SW480 (cell line): ENCODE data around the gene TRPM6.
A peak's percentile ranks its signal among the peaks of the same experiment; 100 is the strongest.
"Not testable (repeated sequence)": the region's sequence is repeated elsewhere in the genome, so short reads cannot be mapped to it uniquely, and the experiment has no call there.

Experiments
- DNase-seq: peaks from one replicate; pipeline ENCODE4 v3.0.0-alpha.2; 2016; ENCODE audit warnings: low spot score

TRPM6 gene, protein sequence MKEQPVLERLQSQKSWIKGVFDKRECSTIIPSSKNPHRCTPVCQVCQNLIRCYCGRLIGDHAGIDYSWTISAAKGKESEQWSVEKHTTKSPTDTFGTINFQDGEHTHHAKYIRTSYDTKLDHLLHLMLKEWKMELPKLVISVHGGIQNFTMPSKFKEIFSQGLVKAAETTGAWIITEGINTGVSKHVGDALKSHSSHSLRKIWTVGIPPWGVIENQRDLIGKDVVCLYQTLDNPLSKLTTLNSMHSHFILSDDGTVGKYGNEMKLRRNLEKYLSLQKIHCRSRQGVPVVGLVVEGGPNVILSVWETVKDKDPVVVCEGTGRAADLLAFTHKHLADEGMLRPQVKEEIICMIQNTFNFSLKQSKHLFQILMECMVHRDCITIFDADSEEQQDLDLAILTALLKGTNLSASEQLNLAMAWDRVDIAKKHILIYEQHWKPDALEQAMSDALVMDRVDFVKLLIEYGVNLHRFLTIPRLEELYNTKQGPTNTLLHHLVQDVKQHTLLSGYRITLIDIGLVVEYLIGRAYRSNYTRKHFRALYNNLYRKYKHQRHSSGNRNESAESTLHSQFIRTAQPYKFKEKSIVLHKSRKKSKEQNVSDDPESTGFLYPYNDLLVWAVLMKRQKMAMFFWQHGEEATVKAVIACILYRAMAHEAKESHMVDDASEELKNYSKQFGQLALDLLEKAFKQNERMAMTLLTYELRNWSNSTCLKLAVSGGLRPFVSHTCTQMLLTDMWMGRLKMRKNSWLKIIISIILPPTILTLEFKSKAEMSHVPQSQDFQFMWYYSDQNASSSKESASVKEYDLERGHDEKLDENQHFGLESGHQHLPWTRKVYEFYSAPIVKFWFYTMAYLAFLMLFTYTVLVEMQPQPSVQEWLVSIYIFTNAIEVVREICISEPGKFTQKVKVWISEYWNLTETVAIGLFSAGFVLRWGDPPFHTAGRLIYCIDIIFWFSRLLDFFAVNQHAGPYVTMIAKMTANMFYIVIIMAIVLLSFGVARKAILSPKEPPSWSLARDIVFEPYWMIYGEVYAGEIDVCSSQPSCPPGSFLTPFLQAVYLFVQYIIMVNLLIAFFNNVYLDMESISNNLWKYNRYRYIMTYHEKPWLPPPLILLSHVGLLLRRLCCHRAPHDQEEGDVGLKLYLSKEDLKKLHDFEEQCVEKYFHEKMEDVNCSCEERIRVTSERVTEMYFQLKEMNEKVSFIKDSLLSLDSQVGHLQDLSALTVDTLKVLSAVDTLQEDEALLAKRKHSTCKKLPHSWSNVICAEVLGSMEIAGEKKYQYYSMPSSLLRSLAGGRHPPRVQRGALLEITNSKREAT (N-terminal part only)

DNA sequence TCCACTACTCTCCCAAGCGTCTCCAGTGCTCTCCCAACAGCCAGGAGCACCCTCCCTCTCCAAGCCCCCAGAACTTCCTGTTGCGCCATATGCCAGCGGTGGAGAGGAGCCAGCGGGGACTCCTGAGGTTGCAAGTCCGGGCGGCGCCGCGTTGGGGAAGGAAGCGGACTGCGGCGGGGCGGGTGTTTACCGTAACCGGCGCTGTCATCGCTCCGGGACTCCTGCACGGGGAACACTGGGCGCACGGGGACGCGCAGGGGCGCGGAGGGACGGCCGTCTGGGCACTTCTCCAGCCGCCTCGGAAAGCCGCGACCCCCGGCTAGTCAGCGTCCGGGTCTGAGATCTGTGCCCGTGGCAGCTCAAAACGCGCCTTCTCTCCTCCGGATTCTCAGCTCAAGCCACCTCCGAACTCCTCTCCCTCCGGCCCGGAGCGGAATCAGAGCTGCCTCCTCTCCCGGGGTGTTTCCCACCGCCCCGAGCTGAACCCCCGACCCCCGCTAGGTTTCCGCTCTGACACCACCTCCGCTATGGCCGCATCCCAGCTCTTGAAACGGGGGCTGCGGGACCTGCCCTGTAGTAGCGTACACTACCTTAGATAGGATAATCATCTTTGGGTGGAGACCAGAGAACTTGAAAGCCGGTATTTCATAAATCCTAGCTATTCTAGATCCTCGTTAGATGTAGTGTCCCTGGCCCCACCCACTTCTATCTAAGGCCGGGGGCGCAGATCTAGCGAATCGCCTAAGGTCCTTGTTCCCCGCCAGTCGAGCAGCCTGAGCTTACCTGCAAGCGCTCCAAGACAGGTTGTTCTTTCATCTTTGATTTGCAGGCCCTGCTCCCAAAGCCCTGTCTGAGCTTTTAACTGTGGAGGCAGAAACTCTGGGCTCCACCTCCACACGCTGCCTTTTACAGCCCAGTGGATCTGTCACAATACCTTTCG, at the start of gene TRPM6:
Gene TRPM6, minus strand, starts transcription at position 881 of the 940 bp plus-strand sequence. Its CDS starts 65 bp downstream, at position 816.
- DNase-seq: peak; percentile 75

DNA sequence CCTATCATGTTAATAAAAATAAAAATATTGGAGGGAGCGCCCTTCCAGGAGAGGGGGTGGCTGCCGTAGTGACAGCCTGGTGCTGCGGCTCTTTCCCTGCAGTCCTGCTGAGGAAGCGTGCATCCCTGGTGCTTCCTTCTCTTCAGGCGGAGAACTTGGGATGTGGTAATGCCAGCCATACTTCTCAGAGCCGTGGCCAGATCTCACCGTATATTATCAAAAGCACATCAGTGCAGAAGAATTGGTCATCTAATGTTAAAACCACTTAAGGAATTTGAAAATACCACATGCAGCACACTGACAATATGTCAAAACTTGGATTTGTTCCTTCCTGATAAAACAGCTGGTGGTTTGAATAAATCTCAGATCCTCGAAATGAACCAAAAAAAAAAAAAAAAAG, 47.3 kb upstream of the TRPM6 start:
- DNase-seq: no peak

DNA sequence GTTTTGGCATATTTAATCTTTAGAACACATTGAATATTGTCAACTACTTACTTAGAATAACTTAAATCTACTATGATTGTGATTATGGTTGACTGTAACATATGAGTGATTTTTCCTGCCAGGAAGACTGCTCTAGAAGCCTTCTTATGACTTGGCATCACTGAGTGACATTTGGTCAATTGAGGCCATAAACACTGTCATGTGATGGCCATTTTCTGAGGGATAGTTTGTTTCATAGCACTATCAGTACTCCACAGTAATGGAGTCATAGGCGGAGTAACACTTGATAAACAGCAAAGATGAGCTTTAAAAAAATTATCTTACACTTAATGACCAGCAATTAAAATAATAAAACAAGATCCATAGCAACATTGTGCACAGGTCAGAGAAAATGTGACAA, 34.0 kb upstream of the TRPM6 start:
- DNase-seq: no peak

DNA sequence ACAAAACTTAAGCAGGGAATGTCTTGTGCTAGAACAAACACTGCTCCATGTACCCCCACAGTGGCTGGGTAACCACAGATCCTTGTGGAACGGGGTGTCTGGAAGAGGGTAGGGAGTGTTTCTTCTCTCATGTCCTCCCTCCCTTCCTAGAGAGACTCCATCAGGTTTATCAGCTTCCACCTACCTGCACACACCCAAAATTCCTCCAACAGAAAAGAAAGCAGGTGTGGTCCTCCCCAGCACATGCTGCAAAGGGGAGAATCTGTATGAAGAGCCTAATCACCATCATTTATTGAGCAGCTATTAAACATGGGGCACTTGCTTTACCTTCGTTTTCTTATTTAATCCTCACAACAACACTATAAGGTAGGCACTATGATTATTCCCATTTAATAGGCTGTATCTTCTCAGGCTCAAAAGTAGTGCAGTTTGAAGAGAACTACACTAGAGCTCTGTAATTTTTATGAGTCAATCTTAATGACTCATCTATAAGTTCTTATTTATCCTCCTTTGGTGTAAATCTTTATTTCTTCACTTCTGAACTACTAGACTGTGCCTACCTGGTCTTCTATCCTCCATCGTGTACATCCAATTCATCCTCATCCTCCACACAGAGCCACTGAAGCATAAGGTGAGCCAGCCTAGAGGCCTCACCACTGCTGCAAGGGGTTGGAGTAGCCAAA, 33.4 kb upstream of the TRPM6 start:
- DNase-seq: no peak

DNA sequence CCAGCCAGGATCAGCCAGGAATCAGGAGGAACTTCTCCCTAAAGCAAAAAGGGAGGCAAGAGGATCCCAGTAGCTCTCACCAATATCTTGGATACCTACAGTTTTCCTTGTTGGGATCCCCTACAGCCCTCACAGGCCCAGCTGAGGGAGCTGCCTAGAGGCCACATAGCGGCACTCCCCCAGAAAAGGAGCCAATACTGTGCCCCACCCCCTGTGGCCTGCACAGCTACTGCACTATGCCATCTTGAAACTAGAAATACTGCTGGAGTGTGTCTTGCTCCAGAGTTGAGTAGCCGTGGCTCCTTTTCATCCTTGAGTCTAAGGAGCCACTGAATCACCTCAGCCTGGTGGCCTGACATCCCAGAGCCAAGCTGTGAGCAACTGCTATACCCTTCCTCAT, 22.3 kb upstream of the TRPM6 start:
- no peak for DNase-seq

DNA sequence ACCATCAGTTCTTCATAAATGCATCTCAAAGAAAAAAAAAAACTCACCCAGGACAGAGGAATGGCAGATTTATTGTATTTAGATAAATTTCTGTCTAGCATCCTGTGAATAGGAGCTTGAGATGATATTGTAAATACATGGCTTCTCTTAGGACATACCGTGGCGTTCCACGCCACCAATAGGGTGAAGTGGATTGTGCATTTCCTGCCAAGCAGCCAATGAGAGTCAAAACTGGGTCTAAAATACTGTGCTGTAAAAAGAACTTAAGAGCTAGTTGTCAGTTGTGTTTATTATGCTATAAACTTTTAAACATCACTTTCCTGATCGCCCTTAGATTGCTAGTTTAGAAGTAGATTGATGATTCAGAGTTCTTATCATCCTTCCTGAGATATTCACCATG, 20.9 kb upstream of the TRPM6 start:
- no peak for DNase-seq

DNA sequence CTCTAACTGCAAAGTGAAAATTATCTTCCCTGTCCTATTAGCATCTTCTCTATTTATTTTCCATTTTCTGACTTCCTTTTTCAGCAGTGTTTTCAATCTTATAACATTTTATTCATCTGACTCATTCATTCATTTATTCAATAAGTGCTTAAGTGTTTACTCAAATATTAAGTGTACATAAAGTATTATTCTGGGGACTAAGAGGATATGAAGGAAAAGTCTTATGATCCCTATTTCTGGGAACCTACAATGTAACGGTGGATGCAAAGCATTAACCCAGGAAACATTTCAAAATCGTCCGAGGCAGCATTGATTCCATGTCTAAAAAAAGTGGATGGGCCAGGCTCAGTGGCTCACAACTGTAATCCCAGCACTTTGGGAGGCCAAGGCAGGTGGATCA, 19.4 kb upstream of the TRPM6 start:
- no peak for DNase-seq

DNA sequence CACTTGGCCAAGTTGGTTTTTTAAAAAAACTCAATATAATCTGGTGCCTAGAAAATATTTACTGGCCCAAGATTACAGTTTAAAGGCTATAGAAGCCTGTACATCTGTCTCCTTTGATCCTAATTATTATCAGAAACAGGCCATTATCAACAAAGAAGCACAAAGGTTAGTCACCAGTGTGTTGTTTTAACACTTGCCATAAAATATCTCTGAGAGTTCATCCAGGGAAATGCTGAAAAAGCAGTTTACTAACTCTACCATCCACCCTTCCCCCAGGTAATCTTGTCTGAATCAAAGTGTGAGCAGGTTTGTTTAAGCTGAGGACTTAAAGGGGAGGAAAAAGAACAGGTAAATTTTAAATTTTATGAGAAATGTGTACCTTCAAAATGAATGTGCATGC, 13.3 kb upstream of the TRPM6 start:
- no peak for DNase-seq

DNA sequence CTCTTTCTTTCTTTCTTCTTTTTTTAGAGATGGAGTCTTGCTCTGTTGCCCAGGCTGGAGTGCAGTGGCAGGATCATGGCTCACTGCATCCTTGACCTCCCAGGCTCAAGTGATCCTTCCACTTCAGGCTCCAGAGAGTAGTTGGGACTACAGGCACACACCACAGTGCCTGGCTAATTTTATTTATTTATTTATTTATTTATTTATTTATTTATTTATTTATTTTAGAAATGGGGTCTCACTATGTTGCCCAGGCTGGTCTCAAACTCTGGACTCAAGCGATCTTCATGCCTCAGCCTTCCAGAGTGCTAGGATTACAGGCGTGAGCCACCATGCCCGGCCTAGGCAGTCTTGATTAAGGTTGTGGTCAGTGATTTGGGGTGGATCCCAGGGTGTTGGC, 728 bp upstream of the TRPM6 start:
- not testable (repeated sequence) for DNase-seq

DNA sequence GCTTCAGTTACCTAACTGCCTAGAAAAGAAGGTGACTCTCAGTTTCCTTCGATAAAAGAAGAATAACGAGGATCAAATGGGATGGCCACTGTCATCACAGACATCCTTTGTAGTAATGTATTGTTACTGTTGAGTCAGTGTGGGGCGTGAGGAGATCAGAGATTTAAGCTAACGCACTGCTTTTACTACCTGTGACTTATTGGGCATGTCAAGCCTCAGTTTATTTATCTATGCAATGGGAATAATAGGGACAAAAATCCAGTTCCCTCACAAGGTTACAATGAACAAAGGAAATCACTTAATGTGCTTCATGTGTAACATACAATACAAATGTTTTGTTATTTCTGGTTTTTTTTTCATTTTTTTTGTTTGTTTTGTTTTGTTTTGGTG, 255 bp upstream of the TRPM6 start:
- no peak for DNase-seq

DNA sequence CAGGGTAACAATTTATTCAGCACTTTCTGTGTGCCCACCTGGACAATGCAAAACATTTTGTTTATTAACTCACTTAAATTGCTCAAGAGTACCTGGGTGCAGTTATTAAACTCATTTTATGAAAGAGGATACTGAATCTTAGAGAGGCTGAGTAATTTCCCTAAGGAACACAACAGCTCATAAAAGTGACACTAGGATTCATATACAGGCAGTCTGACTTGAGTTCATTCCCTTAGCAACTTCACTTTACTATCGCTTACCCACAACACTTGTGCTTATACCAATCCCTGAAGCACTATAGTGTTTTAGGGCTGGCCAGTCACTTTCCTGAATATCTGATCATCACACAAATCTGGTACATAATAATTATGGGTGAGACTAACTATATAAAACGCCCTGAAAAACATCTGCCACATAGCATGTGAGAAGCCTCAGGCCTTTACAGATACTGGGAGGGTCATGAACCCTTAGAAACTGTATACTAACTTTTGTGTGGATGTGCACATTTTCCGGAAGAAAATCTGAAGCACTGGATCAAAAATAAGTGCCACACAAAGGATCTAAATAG, 11.3 kb downstream of the TRPM6 start:
- DNase-seq: no peak

DNA sequence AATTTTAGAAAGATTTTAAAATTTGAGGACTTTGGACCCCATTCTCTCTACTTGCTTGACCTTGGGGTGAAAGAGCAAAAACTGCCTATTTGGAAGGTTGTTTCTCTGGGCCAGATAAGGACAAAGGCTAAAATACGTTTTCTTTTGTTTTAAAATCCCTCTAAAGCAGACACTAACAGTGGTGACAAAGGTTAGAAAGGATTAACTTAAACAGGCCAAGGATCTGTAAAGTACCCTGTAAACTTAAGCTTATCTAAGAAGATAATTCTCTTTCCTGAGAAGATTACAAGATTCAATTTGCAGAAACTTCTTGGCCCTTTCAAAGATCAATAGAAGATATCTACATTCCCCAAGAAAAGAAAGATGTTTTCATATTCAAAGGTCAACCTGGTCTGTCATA, 12.1 kb downstream of the TRPM6 start:
- no peak for DNase-seq

DNA sequence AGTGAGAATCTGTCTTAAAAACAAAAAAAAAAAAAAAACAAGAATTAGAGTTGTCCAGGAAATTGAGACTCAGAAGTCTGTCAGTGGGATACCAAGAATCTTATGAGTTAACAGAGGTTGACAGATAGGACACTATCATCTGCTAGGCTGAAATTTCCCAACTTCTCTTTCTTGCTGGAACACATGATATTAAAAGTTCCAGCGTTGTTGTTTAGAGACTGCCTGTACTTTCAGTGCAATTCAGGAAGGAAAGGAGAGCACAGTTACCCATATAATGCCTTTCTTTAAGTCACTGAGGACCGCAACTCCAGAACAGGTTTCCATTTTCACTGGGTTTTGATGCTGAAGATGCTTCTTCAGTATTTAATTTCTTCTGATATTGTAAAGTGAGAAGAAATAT, 13.5 kb downstream of the TRPM6 start:
- no peak for DNase-seq

DNA sequence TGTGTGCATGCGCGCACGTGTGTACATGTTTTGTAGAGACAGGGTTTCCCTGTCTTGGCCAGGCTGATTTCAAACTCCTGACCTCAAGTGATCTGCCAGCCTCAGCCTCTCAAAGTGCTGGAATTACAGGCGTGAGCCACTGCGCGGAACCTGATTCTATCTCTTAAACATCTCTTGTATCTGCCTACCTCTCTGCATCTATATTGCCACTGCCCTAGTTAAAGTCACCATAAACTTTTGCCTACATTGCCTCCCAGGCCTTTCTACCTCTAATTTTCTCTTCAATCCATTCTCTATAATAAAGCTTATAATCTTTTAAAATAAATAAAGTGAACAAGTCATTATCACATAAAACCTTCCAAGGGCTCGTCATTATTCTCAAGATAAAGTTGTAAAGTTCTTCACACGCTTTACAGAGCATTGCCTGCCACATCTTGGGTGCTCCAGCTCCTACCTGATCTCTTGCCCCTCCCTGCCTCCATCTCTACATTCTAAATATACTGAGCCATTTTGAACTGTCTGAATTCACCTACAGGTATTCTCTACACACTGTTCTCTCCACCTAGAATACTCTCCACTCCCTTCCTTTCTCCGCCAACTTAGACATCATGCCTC, 15.0 kb downstream of the TRPM6 start:
- DNase-seq: no peak

DNA sequence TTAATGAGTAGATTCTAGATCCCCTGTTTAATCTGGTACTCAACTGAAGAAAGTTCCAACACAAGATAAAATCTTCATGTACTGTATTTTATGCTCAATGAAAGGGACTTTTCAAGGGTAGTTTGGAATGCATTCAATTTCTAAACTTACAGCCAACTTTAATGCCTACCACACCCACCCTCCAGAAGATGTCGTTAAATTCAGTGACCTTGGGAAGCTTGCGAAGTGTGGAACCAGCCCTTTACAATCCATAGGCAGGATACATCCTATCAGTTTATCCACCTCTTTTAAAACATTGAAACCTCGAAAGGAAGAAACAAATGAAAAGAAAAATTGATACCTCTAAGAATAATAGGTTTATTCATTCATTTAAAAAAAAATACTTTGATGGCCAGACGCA, 20.2 kb downstream of the TRPM6 start:
- no peak for DNase-seq

DNA sequence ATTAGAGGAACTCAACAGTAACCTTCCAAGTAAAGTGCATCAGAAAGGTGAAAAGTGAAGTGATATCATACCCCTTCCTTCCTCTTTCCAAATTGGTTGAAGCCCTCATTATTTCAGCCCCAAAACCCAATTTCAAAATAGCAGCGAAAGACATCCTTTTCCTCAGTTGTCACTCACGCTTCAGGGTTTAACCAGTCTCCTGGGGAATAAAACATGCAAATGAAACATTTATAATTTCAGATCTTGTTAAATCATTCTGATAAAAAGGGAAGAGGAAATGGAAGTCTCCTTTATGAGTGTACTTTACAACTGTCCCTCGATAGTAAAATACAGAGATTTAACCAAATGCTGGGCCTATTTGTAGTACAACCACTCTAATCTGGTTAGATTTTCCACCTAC, 22.5 kb downstream of the TRPM6 start:
- DNase-seq: no peak

DNA sequence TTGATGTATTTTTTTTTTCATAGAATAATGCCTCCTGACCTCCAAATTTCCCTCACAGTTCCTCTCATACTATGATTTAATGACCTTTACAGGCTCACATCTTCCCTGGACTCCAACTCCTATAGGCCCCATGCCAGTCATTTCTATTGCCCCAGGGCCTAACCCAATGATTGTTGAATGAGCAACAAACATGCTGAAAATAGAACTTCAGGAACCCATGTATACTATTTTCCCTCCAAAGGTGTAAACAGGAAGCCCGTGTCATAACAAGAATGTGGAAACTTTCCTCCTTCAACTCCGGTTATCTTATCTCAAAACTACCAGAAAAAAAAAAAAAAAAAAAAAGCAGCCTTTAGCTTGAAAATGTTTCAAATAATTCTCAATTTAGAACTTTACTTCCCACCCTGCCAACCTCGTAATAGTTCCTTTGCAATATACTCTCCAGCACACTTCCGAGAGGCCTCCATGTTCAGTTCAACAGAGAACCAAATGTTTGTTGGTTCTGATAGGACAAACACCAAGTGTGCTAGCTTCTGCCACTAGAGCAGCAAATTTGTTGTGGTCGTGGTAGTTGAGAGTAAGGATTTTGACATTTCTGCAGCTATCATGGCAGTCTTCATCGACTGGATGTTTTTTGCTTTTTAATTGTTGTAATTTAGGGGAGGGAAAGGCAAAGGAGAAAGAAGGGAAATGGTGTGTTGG, 25.8 kb downstream of the TRPM6 start:
- DNase-seq: no peak

DNA sequence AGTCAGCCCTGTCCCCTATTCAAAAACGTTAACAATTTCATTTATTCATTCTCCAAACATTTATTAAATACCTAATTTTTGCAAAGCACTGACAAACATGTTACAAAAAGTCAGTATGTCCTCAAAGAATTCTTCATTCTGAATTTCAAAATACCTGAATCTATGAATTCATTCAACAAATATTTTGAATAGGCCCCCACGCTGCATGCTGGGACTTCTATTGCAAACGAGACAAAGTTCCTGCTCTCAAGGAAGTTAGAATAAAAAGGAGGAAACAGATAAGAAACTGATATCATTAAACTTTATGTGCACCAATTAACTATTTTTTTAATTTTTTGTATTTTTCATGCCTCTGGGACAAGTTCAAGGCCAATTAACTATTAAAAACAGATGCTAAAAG, 26.6 kb downstream of the TRPM6 start:
- DNase-seq: no peak

DNA sequence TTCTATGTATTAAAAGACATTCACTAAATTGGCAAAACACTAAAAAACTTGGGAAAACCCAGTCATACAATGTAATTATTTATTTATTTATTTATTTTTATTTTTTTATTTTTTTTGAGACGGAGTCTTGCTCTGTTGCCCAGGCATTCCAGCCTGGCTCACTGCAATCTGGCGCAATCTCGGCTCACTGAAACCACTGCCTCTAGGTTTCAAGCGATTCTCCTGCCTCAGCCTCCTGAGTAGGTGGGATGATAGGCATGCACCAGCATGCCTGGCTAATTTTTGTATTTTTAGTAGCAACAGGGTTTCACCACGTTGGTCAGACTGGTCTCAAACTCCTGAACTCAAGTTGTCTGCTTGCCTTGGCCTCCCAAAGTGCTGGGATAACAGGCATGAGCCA, 27.5 kb downstream of the TRPM6 start:
- not testable (repeated sequence) for DNase-seq
